SK-MEL-5 (cell line): ENCODE results near the gene MICALL2. TPM values are rescaled to one million over a fixed set of nuclear protein-coding genes. Genes with fewer than 3 reads are reported as not detected.

Experiments used
- DNase-seq: peaks from one replicate; pipeline ENCODE4 v3.0.0-alpha.2; 2016; ENCODE audit warnings: low read depth, low spot score
- in situ Hi-C: cut with HindIII; loops from 2 replicates; pipeline ENCODE4 v1.10.0; 2016; ENCODE audit warnings: low sequenced_read_pairs, high pct_unique_total_duplicates, low pct_unique_long_range_greater_than_20kb
- total RNA-seq: library from RNA; depleted of rRNA; stranded (reverse); fragments of >200 nt; shearing (Covaris generic); gene quantifications from 2 replicates; pipeline ENCODE4 v1.2.3, GENCODE V29; 2014

MICALL2 gene
- total RNA-seq, 1 experiment from 2014 or later, result 1.2 TPM

DNA sequence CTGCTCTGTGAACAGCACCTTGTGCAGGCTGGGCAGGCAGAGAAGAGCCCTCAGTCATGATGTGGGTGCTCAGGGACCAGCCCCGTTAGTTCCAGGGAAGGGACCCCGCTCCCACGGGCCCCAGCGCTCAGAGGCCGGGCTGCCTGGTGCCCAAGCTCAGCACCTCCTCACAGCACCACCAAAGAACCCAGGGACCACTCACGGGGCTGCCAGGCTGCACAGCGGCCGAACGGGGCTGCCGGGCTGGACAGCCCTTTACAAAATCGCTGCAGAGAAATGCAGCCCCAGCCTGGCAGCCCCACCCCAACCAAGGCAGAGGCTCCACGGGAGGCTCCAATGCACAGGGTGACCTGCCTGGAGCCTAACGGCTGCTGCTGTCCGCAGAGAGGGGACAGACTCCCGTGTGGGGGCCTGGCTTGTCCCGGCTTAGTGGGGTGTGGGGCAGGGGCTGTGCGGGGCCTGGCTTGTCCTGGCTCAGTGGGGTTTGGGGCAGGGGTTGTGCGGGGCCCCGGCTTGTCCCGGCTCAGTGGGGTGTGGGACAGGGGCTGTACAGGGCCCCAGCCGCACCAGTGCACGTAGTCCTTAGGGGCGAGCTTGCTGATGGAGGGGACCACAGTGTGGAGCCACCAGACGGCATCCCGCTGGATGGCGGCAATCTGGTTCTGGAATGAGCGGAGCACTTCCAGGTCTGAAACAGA lies 35.7 kb upstream of the MICALL2 start:
- in situ Hi-C loops, result no loop called here
- no peak for DNase-seq

DNA sequence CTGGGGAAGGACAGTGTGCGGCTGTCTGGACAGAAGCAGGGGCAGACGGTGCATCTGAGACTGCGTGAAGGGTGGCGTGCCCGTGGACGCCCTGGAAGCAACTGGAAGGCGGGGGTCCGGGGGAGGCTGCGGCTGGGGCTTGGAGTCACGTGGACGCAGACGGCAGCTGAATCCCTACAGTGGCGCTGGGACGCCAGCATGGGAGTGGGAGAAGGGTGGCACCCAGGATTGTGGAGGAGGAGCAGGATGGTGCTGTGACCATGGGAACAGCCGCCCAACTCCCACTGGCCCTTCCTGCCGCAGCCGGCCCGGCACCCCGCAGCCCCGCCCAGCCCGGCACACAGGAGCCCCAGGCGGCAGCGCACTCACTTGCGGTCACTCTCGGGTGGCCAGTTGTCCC lies 35.2 kb upstream of the MICALL2 start:
- in situ Hi-C loops, result no loop called here
- DNase-seq, result no peak

DNA sequence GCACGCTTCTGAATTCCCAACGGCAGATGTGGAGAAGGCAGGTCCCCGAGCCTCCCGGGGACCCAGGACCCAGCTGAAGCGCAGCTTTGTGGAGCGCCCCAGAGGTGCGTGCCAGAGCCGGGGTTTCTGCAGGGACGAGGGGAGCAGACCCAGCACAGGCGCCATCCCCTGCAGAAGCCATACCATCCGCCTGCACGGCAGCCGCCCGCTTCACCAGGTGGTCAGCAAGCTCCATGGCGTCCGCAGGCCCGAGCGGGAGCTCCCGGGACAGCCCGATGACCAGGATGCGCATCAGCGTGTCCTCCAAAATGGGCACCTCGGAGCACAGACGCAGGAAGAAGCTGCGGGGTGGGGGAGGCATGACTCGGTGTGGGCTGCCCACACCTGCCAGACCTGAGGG lies 34.3 kb upstream of the MICALL2 start:
- DNase-seq, result no peak
- in situ Hi-C loops, result no loop called here

DNA sequence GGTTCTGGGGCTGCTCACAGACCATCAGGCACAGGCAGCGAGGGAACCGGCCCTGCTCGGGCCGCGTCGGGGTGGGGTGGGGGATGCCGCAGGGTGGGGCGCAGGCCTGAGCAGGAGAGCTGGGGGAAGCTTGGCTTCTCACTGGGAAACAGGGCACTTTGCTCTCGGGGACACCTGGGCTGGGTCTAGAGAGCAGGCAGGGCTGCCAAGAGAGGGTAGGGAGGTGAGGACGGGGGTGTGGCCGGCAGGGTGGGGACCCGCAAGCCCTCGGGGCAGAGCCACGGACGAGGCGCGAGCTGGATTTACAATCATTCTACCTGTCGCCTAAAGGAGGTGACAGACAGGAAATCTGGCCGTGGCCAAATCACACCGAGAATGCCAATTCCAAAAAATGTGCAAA lies 33.9 kb upstream of the MICALL2 start:
- in situ Hi-C loops, result no loop called here
- no peak for DNase-seq

DNA sequence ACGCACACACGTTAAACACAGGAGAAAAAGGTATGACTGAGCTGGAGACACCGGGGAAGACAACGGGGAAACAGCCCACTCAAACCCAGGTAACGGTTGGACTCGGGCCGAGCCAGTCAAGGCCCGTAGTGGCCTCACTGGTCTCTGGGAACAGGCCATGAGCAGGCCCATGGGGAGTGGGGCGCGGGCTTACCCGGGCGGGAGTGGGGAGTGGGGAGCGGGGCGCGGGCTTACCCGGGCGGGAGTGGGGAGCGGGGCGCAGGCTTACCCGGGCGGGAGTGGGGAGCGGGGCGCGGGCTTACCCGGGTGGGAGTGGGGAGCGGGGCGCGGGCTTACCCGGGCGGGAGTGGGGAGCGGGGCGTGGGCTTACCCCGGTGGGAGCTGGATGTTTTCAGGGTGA lies 33.4 kb upstream of the MICALL2 start:
- in situ Hi-C loops, result no loop called here
- DNase-seq, result no peak

DNA sequence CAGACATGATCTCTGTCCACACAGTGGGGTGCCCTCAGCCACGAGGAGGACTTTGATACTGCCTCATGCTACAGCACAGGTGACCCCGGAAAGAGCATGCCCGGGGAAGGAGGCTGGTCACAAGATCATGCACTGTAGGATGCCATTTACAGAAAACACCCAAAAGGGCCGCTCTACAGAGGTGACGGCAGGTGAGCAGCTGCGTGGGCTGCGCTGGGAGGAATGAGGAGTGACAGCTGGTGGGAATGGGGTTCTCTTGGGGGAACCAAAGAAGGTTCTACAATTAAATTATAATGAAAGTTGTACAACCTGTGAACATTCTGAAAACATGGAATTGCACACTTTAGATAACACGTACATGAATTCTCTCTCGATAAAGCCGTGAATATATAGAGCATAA lies 33.0 kb upstream of the MICALL2 start:
- DNase-seq, result no peak
- in situ Hi-C loops, result no loop called here

DNA sequence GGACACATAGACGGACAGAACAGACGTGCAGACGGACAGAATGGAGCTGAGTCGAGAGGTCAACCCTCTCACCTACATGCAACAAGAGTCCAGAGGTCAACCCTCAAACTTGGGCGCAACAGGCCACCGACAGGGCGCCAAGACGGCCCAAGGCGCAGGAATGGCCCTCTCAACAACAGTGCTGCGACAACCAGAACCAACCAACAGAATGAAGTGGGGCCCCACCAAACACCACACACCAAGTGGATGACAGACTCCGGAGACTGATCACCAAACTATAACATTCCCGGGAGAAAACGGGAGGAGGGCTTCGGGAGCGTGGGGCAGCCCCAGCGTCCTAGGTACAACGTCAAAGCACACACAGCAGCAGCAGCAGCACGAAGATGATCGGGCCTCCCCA lies 31.6 kb upstream of the MICALL2 start:
- DNase-seq, result no peak
- in situ Hi-C loops, result no loop called here

DNA sequence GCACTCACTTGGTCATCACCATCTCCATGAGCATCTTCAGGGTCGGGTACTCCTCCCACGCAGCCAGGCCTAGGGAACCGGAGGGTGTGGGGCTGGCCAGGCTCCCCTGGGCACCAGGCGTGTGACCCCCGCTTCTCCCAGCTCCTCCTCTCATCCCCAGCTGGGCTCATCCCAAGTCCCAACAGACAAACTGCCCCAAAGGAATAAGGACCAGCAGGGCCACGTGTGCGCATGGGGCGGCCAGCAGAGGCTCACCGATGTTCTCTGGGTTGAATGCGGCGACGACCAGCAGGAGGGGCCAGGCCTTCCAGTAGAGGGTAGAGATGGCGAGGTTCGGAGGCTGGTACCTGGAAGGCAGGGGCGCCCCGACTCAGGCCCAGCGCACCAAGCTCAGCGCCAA lies 30.1 kb upstream of the MICALL2 start:
- DNase-seq, result no peak
- in situ Hi-C loops, result no loop called here

DNA sequence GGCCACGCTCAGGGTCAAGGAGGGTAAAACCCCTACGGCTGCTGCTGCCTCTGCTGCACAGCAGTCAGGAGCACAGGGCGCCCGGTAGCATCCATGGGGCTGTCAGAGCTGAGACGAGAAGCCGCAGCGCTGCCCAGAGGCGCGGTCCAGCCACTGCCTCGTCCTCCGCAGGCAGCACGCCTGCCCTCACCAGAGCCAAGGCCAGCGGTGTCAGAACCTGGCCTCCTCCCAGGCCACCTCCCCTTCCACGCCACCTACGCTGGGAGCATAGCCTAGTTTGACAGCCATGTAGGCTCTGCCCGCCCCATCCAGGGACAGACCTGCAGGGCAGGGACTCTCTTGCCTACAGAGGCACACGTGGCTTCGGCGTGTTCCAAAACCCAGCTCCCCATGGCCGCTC lies 28.7 kb upstream of the MICALL2 start:
- no peak for DNase-seq
- in situ Hi-C loops, result no loop called here

DNA sequence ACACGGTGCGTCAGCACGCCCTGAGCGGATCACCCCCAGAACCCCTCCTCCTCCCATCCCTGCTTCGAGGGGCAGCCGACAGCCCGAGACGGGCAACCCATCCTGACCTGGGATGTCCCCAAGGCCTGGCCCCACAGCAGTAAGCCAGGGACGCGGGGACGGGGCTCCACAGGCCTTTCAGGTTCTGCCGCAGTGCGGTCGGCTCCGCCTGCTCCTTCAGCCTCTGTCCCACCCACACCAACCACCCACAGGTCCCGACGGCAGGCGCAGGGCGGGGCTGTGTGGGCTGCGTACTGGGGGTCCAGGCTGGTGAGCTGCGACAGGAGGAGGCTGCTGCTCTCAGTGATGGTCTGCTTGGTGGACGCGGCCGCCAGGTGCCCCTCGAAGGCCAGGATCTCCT lies 28.2 kb upstream of the MICALL2 start:
- in situ Hi-C loops, result no loop called here
- DNase-seq, result no peak

DNA sequence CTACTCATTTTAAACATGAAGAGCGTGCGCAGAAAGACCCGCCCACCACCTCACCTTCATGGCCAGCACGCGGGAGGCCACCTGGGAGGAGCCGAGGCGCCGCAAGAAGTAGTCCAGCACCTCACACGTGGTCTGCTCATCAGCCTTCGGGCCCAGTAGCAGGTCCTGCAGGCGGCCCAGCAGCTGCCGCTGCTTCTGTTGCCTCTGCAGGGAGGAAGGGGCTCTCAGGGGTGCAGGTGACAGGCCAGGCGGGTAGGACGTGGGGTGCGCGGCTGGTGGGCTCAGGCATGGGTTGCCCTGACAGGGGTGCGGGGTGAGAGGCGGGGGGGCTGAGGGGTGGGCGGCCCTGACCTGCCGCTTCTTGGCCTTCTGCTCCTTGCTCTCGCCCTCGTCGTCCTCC lies 27.3 kb upstream of the MICALL2 start:
- in situ Hi-C loops, result no loop called here

DNA sequence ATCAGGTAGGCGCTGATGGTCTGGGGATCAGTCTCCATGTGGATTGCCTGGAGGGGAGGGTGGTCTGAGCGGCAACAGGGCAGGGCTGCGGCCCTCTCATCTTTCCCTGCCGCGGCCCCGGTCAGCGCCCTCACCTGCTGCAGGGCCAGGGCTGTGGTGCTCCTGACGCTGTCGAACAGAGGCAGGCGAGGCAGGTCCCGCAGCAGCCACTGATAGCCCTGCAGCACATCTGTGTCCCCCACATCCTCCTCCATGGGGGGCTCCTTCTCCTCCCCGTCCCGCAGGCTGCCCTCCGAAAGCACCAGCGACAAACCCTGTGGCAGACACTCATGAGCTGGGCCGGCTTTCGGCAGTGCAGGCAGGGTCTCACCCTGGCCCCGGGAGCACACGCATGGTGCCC lies 25.9 kb upstream of the MICALL2 start:
- no peak for DNase-seq
- in situ Hi-C loops, result no loop called here

More for the DNA sequence above, 27.3 kb upstream of the MICALL2 start:
- DNase-seq, result no peak

DNA sequence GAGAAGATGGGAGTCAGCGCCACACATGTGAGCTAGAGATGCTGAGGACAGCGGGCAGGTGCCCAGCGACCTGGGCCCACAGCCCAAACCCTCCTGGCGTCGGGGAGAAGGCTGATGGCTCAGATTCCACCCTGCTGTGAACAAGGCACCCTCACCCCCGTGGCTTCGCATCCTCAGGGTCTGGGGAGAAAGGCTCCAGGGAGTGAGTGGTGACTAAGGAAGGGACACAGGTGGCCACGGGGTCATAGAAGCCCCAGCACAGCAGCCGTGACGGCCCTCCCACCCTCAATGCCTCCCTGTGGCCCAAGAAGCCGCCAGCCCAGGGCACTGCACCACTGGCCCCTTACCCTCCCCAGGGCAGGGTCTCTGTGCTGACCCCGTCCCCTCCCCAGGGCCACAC lies 25.3 kb upstream of the MICALL2 start:
- in situ Hi-C loops, result no loop called here
- no peak for DNase-seq

DNA sequence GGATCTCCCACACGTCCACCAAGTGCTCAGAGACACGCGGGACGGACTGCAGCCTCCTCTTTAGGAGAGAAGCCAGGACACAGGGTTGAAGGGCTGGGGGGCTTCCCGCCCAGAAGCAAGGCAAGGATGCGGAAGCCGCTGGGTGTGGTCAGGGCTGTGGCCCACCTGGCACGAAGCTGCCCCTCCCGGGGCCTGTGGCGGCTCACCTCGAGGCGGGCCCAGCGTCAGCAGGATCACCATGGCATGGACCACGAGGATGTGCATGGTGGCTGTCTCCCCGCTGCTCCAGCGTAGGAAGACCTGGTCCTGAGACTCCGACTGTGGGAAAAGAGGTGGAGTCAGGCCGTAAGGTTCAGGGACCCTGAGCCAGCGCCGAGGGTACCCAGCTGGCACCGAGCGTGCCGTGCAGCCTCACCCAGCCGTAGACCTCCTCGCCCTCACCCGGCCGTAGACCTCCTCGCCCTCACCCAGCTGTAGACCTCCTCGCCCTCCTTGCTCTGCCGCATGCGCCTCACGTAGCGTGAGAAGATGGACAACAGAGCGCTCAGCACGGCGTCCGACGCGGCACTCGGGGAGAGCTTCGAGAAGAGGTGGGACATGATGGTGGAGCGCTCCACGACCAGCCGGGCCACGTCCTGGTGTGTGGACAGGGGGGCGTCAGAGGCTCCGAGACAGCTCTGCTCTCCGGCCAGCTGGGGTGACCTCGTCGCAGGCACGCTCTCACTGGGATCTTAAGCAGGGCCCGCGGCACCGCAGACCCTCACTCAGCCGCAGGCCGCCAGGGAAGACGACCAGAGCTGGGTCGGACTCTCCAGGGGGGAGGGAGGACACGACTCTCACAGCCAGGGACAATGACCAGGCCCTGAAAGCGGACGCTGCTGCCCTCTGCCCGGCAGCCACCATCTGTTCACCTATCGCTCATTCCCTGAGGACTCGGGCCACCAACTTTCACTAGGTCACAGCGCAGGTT lies 24.6 kb upstream of the MICALL2 start:
- no peak for DNase-seq
- in situ Hi-C loops, result no loop called here

DNA sequence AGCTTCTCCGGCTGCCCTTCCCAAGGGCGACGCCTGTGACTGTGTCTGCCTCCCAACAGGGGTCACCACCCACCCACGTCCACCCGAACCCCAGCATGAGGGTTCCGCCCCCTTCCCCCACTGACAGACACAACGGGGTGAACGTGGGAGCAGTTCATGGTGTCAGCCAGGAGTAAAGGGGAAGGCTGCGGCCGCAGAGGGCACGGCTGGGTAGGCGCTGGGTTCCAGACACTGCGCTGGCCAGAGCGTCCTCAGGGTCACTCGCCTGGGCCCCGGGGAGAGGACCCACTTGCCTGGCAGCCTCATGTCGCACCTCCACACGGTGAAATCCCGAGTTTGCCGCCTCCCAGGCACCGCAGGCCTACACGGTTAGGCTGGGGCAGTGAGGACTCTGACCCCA lies 23.8 kb upstream of the MICALL2 start:
- in situ Hi-C loops, result no loop called here
- no peak for DNase-seq

DNA sequence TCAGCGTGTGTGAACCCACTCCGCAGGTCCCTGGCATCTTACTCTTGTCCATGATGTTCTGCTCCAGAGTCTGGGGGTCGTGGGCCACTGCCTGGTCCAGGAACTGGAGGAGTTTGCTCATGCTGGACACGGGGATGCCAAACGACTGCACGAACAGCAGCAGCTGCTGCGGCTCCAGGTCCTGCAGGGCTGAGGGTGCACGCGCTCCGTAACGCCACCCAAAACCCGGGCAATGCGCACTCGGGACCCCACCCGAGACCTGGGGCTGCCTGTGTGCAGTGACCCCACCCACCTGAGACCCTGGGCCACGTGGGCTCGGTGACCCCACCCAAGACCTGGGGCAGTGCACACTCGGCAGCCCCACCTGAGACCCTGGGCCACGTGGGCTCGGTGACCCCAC lies 22.0 kb upstream of the MICALL2 start:
- in situ Hi-C loops, result no loop called here
- no peak for DNase-seq

DNA sequence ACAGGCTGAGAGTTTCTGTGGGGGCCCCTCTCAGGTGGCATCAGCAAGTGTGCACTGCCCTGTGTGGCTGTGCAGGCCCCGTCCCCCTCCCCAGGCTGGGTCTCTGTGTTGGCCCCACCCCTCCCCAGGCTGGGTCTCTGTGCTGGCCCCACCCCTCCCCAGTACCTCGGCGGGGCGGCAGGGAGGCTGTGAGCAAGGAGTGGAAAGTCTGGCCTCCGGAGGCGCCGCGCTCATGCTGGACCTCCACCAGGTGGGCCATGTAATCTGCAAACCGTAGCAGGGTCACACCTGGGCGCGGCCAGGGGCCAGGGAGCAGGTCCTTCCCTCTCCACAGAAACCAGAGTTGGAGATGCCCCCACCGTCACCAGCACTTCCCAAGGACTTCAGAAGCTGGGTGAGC lies 21.4 kb upstream of the MICALL2 start:
- in situ Hi-C loops, result no loop called here
- no peak for DNase-seq

DNA sequence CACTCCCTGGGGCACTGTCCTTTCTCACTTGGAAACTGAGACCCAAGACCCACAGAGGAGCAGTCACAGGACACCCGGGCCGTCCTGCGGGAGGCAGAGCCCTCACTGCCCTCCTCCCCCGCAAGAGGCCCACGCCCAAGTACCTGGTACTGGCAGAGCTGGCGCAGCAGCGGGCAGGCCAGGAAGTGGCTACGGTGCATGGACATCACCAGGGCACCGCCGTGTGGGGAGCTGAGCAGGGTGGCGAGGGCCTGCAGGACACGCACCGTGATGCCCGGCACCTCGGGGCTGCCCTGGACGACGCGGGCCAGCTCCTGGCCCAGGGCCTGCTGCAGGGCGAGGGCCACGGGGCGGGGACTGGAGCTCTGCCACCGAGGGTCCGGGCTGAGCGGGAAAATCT lies 20.0 kb upstream of the MICALL2 start:
- in situ Hi-C loops, result no loop called here
- no peak for DNase-seq

DNA sequence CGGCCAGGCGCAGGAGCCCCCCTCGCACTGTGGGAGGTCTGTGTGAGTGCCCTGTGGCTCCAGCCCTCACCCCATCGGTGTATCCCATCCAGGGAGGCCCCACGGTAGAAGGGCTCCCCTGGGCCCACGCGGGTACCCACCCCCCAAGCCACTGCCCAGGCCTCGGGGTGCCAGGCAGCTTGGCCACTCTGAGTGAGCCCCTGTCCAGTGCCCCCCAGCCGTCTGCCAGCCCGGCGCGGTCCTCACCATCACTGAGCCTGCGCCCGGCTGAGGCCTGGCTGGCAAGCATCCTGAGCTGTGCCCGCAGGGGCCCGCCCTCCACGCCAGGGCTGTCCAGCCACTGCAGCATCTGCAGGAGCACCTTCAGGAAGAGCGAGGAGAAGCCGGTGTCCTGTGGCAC lies 19.2 kb upstream of the MICALL2 start:
- DNase-seq, result no peak
- in situ Hi-C loops, result no loop called here
